Loucy (cell line): ENCODE measurements around the gene CHURC1.

ENCODE experiments used
- EZH2phosphoT487 ChIP-seq: fragments of 200-600 bp; IDR thresholded peaks from 2 replicates; pipeline ENCODE4 v1.6.1; 2018; ENCODE audit warnings: antibody characterized with exemption, mild to moderate bottlenecking, moderate library complexity, borderline replicate concordance
- TF ChIP-seq, protein P1 (sequence below): fragments of 200-600 bp; sonication (generic); conservative IDR thresholded peaks from 2 replicates; pipeline ENCODE4 v1.5.1; 2014; ENCODE audit warnings: mild to moderate bottlenecking, antibody characterized with exemption, low read length

DNA sequence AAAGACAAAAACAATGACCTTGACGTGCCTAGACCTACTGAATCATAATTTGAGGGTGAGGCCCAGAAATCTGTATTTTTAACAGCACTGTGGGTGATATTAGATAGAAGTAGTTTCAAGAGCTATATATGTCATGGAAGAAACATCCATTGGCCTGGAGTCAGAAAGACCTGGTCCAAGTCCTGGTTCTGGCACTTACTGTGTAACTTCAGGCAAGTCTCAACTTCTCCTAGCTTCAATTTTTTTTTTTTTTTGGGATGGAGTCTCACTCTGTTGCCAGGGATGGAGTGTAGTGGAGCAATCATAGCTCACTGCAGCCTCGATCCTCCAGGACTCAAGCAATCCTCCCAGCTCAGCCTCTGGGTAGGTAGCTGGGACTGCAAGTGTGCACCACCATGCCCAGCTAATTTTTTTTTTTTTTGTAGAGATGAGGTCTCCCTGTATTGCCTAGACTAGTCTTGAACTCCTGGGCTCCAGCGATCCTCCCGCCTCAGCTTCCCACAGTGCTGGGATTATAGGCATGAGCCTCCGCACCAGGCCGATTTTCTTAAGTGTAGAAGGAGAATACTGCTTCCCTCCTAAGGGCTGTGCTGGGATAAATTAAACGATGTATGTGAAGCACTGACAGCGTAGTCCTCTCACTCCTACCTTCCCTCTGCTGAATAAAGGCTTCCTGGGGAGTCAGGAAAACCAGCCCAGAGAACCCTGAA, 42.6 kb downstream of the CHURC1 start:
- TF ChIP-seq, protein P1, sequence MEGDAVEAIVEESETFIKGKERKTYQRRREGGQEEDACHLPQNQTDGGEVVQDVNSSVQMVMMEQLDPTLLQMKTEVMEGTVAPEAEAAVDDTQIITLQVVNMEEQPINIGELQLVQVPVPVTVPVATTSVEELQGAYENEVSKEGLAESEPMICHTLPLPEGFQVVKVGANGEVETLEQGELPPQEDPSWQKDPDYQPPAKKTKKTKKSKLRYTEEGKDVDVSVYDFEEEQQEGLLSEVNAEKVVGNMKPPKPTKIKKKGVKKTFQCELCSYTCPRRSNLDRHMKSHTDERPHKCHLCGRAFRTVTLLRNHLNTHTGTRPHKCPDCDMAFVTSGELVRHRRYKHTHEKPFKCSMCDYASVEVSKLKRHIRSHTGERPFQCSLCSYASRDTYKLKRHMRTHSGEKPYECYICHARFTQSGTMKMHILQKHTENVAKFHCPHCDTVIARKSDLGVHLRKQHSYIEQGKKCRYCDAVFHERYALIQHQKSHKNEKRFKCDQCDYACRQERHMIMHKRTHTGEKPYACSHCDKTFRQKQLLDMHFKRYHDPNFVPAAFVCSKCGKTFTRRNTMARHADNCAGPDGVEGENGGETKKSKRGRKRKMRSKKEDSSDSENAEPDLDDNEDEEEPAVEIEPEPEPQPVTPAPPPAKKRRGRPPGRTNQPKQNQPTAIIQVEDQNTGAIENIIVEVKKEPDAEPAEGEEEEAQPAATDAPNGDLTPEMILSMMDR: no peak
- no peak for TF ChIP-seq EZH2phosphoT487
